Fibroblast of the aortic adventitia (primary cell): ENCODE data around the gene SERINC5. TPM values are rescaled to one million over a fixed set of nuclear protein-coding genes. Genes with fewer than 3 reads are reported as not detected.

ENCODE experiments used
- DNase-seq: peaks from one replicate; pipeline ENCODE4 v3.0.0-alpha.2; 2010; ENCODE audit warnings: low read depth
- H3K4me3 ChIP-seq: 2 replicates; pipeline ENCODE4 v1.5.1; 2011; ENCODE audit warnings: low read depth, mild to moderate bottlenecking, control low read depth, low read length, moderate library complexity
- total RNA-seq: library from RNA; depleted of rRNA; stranded (reverse); fragments of >200 nt; gene quantifications from 2 replicates; pipeline ENCODE4 v1.2.3, GENCODE V29; 2012; ENCODE audit warnings: low replicate concordance
- TF ChIP-seq, protein P1 (sequence below): IDR thresholded peaks from 2 replicates; pipeline ENCODE4 v1.5.1; 2011; ENCODE audit warnings: mild to moderate bottlenecking, low read length, control low read depth, inconsistent platforms; ENCODE audit not compliant: insufficient read depth

The SERINC5 gene
- total RNA-seq, 1 donor, result 17.1 TPM

DNA sequence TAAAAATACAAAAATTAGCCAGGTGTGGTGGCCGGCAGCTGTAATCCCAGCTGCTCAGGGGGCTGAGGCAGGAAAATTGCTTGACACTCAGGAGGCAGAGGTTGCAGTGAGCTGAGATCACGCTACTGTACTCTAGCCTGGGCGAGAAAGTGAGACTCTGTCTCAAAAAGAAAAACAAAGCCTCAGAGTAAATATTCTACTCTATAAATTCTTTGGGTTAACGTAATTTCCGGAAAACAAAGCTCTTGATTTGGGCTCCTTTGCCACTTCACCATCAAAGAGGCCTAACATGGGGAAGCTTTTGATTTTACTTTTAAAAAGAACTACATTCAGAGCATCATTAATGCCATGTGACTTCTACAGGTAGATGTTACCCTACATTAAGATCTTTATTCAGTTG is 103.1 kb downstream of the SERINC5 start:
- TF ChIP-seq, protein P1, sequence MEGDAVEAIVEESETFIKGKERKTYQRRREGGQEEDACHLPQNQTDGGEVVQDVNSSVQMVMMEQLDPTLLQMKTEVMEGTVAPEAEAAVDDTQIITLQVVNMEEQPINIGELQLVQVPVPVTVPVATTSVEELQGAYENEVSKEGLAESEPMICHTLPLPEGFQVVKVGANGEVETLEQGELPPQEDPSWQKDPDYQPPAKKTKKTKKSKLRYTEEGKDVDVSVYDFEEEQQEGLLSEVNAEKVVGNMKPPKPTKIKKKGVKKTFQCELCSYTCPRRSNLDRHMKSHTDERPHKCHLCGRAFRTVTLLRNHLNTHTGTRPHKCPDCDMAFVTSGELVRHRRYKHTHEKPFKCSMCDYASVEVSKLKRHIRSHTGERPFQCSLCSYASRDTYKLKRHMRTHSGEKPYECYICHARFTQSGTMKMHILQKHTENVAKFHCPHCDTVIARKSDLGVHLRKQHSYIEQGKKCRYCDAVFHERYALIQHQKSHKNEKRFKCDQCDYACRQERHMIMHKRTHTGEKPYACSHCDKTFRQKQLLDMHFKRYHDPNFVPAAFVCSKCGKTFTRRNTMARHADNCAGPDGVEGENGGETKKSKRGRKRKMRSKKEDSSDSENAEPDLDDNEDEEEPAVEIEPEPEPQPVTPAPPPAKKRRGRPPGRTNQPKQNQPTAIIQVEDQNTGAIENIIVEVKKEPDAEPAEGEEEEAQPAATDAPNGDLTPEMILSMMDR, result no peak
- no peak overlapping the region for H3K4me3 ChIP-seq
- no peak for DNase-seq

DNA sequence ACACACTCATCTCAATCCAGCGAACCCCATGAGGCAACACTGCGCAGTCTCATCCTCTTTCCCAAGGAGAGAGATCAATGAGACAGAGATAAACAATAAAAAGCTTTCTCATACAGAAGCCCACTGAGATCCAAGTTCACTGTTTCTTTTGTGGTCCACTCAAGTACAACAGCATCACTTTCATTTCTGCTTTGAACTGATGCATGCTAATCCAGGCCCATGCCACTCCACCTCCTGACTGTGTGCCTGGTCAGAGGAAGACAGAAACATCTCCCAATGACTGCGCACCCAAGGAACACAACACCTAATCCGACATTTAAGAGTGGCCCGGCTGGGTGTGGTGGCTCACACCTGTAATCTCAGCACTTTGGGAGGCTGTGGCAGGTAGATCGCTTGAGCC is 104.0 kb downstream of the SERINC5 start:
- TF ChIP-seq, protein P1, result no peak
- no peak overlapping the region for H3K4me3 ChIP-seq
- DNase-seq, result no peak

DNA sequence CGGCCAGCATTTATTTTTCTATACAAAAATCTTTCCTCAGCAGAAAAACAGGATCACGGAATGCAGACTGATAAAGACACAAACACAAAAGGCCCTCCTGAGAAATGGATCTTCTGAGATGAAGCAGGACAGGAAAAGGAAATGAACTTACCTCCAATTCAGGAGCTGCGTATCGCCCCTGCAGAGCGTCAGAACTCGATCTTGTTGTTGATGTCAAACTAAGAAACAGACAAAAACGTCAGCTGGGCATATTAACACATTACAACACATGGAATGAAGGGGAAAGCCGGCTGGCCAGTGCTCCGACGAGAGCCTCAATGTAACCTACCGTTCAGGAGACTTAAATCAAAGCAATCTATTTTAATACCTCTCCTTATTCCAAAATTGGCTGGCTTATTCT is 105.1 kb downstream of the SERINC5 start:
- TF ChIP-seq, protein P1, result no peak
- H3K4me3 ChIP-seq, result no peak overlapping the region
- no peak for DNase-seq

DNA sequence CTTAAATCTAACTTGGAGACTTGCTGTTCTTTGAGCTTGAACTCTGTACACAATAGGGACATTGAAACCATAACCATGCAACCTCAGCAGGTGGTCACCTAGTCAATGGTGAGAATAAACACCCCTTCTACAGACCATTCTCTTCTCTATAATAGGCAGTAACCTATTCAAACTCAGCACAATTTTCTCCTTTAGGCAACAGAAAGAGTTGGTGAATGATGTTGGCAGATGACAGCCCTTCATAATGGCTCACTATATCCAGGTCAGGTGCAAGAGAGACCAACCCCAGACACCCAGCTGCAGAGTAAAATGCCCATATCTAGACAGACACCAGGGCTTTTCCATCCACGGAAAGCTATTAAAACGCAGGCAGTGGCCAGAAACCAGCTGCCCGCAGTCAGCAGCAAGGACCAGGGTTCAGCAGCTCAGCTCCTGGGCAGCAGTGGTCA is 106.7 kb downstream of the SERINC5 start:
- DNase-seq, result no peak
- H3K4me3 ChIP-seq, result no peak overlapping the region
- TF ChIP-seq, protein P1, result no peak

DNA sequence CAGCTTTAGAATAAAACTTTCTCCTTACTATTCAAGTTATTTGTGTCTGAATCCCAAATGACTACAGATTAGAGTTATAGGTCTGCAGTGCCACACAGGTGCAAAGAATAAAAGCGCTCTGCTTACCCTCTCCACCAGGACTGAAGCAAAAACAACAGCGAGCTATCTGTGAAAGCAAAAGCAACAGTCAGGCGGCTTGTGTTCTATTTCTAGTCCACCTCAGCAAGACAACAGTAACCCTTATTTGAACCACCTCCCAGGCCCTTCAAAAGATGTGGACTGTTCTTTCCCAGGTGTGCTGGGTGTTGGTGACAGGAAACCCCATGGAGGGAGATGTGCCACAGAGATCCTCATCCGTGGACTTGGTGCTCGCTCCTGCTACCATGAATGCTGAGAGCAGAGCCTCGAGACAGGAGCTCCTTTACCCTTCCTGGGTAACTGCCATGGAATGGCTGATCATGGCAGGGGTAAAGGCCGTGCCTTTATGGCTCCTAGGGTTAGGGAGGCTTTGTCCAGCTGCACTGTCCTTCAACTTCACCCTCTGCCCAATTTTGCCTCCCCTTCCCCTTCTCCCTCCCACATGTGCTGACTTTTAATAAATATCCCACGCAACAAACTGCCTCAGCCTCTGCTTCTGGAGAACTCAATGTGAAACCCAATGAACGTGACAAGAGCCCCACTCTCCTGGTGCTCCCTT is 108.6 kb downstream of the SERINC5 start:
- DNase-seq, result no peak
- no peak overlapping the region for H3K4me3 ChIP-seq
- TF ChIP-seq, protein P1, result no peak

DNA sequence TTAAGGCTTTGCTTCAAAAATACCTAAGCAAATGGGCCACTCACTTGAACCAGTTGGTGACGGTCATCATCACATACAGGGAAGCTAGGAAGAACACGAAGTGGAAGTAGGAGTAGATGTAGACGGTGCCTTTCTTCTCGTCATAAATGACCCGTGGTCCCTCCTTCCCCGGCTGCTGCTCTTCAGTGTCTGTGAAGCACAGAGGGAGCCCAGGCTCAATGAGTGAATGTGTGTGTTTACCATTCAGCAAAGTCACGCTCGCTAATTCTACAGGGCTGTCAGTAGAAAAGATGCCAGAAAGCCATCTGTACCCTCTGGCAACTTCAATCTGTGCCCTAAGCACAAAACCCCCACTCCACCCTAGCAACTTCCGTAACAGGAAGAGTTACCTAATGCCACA is 109.8 kb downstream of the SERINC5 start:
- TF ChIP-seq, protein P1, result no peak
- DNase-seq, result no peak
- no peak overlapping the region for H3K4me3 ChIP-seq

DNA sequence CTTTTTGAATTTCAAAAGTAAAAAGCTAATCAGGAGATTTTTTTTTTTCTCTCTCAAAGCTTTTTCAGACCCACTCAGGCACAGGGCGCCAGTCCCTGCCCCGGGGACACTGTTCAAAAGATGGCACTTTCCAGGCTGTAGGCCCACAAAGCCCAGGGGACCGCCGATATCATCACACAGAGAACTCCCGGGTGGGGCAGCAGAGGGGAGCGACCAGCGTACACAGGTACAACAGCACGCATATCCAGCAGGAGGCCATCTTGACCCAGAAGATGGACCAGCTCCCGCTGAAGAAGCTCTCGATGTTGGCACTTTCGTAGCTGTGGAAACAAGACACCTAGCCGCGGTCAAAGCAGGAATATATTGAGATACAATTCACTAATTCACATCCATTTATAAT is 112.4 kb downstream of the SERINC5 start:
- no peak for DNase-seq
- TF ChIP-seq, protein P1, result no peak
- H3K4me3 ChIP-seq, result no peak overlapping the region
